ENCODE data around the gene CD74.
A peak's percentile ranks its signal among the peaks of the same experiment; 100 is the strongest.

Gene CD74

DNA sequence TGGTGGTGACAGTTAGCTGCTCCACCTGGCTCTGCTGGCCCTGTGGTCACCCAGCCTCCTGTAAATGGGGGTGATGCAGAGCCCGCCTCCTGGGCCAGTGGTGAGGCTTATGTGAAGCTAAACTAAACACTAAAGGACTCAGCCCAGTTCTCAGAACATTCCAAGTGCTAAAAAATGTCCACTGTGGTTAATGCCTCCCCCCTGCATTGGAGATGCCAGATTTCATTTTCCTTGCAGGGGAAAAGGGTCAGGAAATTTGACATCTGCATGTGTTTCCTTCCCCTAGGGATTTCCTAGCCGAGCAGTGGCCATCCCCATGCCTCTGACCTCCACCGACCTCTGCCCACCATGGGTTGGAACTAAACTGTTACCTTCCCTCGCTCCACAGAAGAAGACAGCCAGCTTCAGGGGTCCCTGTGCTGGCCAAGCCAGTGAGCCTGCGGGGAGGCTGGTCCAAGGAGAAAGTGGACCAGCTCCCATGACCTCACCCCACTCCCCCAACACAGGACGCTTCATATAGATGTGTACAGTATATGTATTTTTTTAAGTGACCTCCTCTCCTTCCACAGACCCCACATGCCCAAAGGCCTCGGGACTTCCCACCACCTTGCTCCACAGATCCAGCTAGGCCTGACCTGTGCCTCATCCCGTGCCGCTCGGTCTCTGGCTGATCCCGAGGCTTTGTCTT lies 13.0 kb downstream of the CD74 start:
- DNase-seq (ENCODE audit: low read depth) = no peak
- TF ChIP-seq, protein P1, sequence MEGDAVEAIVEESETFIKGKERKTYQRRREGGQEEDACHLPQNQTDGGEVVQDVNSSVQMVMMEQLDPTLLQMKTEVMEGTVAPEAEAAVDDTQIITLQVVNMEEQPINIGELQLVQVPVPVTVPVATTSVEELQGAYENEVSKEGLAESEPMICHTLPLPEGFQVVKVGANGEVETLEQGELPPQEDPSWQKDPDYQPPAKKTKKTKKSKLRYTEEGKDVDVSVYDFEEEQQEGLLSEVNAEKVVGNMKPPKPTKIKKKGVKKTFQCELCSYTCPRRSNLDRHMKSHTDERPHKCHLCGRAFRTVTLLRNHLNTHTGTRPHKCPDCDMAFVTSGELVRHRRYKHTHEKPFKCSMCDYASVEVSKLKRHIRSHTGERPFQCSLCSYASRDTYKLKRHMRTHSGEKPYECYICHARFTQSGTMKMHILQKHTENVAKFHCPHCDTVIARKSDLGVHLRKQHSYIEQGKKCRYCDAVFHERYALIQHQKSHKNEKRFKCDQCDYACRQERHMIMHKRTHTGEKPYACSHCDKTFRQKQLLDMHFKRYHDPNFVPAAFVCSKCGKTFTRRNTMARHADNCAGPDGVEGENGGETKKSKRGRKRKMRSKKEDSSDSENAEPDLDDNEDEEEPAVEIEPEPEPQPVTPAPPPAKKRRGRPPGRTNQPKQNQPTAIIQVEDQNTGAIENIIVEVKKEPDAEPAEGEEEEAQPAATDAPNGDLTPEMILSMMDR (IDR thresholded peaks at IDR 0.05; ENCODE audit: low read depth, low read length, missing control alignments) = no peak
- no peak overlapping the region for H3K4me3 ChIP-seq (ENCODE audit: low read depth, low read length)

DNA sequence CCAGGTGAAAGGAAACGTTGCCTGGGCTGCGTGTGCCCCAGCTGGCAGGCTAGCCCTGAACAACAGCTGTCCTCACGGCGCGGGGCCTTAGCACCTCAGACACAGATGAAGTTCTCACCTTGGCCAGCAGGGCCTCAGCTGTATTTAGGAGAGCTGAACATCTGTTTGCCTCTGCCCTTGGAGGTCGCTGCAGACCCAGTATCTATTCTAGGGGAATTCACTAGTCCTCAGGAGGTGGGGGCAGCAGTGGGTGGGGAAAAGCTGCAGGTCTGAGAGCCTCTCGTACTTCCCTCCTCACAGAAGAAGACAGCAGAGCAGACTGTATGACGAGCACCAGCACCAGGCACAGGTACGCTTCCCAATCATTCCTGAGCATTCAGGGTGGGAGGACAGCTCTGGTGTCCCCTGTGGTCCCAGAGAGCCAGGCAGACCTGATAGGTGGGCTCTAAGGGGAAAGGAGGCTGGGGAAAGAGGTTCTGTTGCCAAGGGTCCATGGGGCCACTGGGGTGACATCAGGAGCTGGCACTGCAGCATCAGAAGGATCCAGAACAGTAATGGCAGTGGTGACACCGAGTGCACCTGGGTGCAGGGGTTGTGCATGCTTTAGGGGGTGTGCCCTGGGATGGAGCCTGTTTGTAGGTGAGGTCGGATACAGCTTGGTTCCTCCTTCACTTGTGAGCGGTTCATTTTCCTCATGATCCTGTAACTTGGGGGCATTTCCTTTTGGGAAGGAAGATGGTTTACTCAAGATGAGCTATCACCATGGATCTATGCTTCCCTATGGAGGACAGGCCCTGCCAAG lies 13.8 kb downstream of the CD74 start:
- DNase-seq (ENCODE audit: low read depth) = no peak
- TF ChIP-seq, protein P1 (IDR thresholded peaks at IDR 0.05; ENCODE audit: low read depth, low read length, missing control alignments) = peak; percentile 84
- H3K4me3 ChIP-seq (ENCODE audit: low read depth, low read length) = no peak overlapping the region

DNA sequence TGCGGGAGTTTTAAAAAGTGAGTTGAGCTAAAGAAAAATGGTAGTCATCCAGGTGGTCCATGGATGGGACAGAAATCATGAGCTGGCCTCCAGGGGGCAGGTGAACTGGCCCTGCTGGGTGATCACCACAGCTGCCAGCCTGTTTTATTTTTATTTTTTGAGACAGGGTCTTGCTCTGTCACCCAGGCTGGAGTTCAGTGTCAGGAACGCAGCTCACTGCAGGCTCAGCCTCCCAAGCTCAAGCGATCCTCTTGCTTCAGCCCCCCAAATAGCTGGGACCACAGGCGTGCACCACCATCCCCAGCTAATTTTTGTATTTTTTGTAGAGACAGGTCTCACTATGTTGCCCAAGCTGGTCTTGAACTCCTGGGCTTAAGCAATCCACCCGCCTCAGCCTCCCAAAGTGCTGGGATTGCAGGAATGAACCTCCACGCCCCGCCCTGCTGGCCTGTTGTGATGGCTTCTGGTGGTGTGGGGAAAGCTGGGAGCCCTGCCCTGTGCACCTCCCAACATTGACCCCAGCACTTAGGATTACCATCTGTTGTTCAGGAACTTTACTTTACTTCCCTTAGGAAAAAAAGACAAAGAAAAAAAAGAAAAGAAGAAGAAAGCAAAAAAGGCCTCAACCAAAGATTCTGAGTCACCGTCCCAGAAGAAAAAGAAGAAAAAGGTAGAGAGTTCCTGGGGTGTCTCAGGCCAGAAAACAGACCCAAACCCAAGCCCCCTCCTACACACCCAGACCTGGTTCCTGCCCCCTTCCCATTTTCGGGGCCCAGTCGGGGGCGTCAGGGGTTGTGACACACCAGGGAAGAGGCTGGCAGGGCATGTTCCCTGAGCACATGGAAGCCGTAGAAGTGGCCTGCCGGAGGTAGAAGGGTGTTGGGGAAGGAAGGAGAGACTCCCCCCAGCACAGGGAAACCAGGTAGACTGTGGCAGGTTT lies 14.7 kb downstream of the CD74 start:
- TF ChIP-seq, protein P1 (IDR thresholded peaks at IDR 0.05; ENCODE audit: low read depth, low read length, missing control alignments) = peak; percentile 20
- H3K4me3 ChIP-seq (ENCODE audit: low read depth, low read length) = no peak overlapping the region
- DNase-seq (ENCODE audit: low read depth) = no peak

DNA sequence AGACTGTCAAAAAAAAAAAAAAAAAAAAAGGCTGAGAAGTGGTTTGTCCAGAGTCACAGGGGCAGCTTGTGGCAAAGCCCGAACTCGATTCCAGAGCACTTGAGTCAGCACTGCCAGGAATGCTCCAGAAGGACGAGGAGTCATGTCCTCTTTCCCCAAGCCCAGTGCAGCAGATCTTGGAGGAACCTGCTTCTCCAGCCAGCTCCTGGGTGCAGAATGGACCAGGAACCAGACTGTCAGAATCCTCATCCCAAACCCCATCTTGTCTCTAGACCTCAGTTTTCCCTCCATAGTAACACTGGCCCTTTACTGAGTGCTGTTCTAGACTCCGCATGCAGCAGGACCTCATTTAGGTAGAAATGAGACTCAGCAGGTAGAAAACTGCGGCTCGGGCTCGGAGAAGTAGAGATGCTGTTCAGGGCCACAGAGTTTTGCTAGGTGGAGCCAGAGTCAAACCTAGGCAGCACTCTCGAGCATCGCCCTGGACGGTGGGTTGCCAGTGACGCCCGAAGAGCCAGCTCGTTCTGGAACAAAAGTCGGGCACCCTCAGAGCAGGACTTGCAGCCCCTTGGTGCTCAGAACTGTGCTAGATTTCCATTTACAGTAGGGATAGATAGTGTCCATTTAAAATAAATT lies 15.4 kb downstream of the CD74 start:
- no peak overlapping the region for H3K4me3 ChIP-seq (ENCODE audit: low read depth, low read length)
- no peak for DNase-seq (ENCODE audit: low read depth)
- TF ChIP-seq, protein P1 (IDR thresholded peaks at IDR 0.05; ENCODE audit: low read depth, low read length, missing control alignments) = no peak

DNA sequence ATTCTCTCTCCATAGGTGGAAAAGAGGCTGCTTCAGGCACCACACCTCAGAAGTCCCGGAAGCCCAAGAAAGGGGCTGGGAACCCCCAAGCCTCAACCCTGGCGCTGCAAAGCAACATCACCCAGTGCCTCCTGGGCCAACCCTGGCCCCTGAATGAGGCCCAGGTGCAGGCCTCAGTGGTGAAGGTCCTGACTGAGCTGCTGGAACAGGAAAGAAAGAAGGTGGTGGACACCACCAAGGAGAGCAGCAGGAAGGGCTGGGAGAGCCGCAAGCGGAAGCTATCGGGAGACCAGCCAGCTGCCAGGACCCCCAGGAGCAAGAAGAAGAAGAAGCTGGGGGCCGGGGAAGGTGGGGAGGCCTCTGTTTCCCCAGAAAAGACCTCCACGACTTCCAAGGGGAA lies 16.4 kb downstream of the CD74 start:
- TF ChIP-seq, protein P1 (IDR thresholded peaks at IDR 0.05; ENCODE audit: low read depth, low read length, missing control alignments) = no peak
- H3K4me3 ChIP-seq (ENCODE audit: low read depth, low read length) = no peak overlapping the region
- no peak for DNase-seq (ENCODE audit: low read depth)

DNA sequence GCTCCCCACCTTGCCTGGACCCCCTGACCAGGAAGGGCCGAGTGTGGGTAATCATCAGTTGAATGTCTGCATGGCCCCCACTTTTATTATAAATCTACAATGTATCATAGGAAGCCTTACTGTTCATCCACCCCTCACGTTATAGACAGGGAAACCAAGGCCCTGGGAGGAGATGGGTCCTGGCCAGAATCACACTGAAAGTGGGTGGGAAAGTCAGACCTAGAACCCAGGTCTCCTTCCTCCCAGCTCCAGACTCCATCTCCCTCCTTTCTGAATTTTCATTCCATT lies 17.1 kb downstream of the CD74 start:
- no peak overlapping the region for H3K4me3 ChIP-seq (ENCODE audit: low read depth, low read length)
- TF ChIP-seq, protein P1 (IDR thresholded peaks at IDR 0.05; ENCODE audit: low read depth, low read length, missing control alignments) = no peak
- no peak for DNase-seq (ENCODE audit: low read depth)

Measured in GM12864 (cell line).